ENCODE results near the gene PRPF40B.

- no peak for TF ChIP-seq POLR2A (IDR thresholded peaks at IDR 0.05; ENCODE audit: low read length)
- no peak for TF ChIP-seq GATA1 (IDR thresholded peaks at IDR 0.05; ENCODE audit: low read depth, low read length)
Observed at GRCh38 chr12:49632986-49633702, 9.8 kb downstream of the PRPF40B start.
